Measurements from ENCODE around the gene ST6GALNAC1. TPM values are rescaled to one million over a fixed set of nuclear protein-coding genes. Genes with fewer than 3 reads are reported as not detected.

The ST6GALNAC1 gene
- total RNA-seq, 1 donor from 2014 or later: 6.6 TPM

DNA sequence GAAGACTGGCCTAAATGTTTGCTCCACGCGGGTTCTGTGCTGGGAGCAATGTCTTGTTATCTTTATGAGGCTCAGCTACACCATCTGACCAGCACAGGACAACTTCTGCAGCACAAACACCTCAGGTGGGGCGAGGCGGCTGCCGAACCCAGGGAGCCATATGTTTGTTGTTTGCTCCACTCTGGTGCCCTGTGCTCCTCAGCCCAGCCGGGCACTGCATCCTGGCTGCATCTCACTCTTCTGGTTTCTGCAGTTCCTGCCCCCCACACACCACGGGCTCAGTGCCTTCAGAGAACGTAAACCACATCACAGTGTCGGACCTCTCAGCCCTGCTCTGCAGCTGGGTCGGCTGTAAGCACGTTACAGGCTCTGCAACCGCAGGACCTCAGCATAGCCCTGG, 34.8 kb upstream of the ST6GALNAC1 start:
- Mint-ChIP-seq H3K9me3 (ENCODE audit: low read depth) (no peaks in the 10 kb centered on the region), H3K4me1 (ENCODE audit: low read depth) (no peaks in the 10 kb centered on the region), H3K27ac (no peak overlapping the region), H3K4me3 (ENCODE audit: low read depth) (no peak overlapping the region), H3K27me3 (no peaks in the 10 kb centered on the region), H3K36me3 (ENCODE audit: insufficient read depth) (peaks cover 7% of the 10 kb centered on the region)
- no peak for DNase-seq (ENCODE audit: low spot score, unreplicated experiment)
- TF ChIP-seq, protein P1, sequence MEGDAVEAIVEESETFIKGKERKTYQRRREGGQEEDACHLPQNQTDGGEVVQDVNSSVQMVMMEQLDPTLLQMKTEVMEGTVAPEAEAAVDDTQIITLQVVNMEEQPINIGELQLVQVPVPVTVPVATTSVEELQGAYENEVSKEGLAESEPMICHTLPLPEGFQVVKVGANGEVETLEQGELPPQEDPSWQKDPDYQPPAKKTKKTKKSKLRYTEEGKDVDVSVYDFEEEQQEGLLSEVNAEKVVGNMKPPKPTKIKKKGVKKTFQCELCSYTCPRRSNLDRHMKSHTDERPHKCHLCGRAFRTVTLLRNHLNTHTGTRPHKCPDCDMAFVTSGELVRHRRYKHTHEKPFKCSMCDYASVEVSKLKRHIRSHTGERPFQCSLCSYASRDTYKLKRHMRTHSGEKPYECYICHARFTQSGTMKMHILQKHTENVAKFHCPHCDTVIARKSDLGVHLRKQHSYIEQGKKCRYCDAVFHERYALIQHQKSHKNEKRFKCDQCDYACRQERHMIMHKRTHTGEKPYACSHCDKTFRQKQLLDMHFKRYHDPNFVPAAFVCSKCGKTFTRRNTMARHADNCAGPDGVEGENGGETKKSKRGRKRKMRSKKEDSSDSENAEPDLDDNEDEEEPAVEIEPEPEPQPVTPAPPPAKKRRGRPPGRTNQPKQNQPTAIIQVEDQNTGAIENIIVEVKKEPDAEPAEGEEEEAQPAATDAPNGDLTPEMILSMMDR (IDR thresholded peaks at IDR 0.05; ENCODE audit: unreplicated experiment): no peak

DNA sequence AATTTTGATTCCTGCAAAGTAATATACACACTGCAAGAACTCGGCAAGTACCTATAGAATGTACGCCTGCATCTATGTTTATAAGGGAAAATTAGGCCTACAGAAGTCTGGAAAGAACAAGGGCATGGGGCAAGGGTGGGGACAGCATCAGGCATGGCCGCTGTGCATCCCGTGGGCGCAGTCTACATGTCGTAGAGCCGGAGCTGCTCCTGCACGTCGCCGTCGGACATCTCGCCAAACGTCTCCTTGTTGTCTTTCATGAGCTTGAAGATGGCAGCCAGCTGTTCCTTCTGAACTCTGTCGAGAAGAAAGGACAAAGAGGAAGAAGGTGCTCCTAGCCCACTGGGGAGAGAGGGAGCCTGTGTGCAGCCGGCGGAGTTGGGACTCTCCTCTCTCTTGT, 33.8 kb upstream of the ST6GALNAC1 start:
- Mint-ChIP-seq H3K9me3 (ENCODE audit: low read depth) (no peaks in the 10 kb centered on the region), H3K4me3 (ENCODE audit: low read depth) (no peak overlapping the region), H3K4me1 (ENCODE audit: low read depth) (peaks cover 2% of the 10 kb centered on the region), H3K36me3 (ENCODE audit: insufficient read depth) (peaks cover 7% of the 10 kb centered on the region), H3K27me3 (no peaks in the 10 kb centered on the region), H3K27ac (no peak overlapping the region)
- DNase-seq (ENCODE audit: low spot score, unreplicated experiment): no peak
- TF ChIP-seq, protein P1 (IDR thresholded peaks at IDR 0.05; ENCODE audit: unreplicated experiment): no peak

DNA sequence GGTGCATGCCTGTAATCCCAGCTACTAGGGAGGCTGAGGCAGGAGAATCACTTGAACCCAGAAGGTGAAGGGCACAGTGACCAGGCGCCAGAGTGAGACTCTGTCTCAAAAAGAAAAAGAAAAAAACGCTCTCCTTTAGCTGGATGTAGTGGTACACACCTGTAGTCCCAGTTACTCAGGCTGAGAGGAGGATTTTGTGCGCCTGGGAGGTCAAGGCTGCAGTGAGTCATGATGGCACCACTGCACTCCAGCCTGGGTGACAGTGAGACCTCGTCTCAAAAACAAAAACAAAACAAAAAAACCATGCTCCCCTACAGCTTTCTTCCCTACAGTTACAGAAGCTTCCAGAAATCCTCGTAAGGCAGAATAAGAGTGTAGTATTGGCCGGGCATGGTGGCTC, 33.1 kb upstream of the ST6GALNAC1 start:
- Mint-ChIP-seq H3K27ac (no peak overlapping the region), H3K9me3 (ENCODE audit: low read depth) (no peaks in the 10 kb centered on the region), H3K4me3 (ENCODE audit: low read depth) (no peak overlapping the region), H3K4me1 (ENCODE audit: low read depth) (peaks cover 4% of the 10 kb centered on the region), H3K27me3 (no peaks in the 10 kb centered on the region), H3K36me3 (ENCODE audit: insufficient read depth) (peaks cover 6% of the 10 kb centered on the region)
- no peak for DNase-seq (ENCODE audit: low spot score, unreplicated experiment)
- TF ChIP-seq, protein P1 (IDR thresholded peaks at IDR 0.05; ENCODE audit: unreplicated experiment): no peak

DNA sequence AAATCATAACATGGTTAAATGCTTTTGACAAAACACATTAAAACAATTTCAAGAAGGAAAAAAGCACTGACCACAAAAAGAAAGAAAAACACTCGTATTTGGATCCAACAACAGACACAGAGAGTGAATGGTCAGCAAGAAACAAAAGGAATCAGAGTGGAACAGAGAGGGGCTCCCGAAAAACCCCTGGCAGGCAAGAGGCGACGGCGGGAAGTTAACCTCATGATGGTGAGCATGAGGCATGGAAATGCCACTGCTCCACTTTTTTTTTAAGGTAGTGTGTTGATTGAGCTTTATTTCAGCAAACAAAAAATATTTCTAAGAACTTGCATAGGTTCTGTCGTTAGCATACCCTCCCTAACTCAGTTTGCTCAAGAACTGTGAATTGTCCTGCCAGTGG, 32.1 kb upstream of the ST6GALNAC1 start:
- Mint-ChIP-seq H3K9me3 (ENCODE audit: low read depth) (no peaks in the 10 kb centered on the region), H3K36me3 (ENCODE audit: insufficient read depth) (peaks cover 3% of the 10 kb centered on the region), H3K27me3 (no peaks in the 10 kb centered on the region), H3K27ac (no peak overlapping the region), H3K4me1 (ENCODE audit: low read depth) (peaks cover 12% of the 10 kb centered on the region), H3K4me3 (ENCODE audit: low read depth) (no peak overlapping the region)
- TF ChIP-seq, protein P1 (IDR thresholded peaks at IDR 0.05; ENCODE audit: unreplicated experiment): no peak
- no peak for DNase-seq (ENCODE audit: low spot score, unreplicated experiment)

DNA sequence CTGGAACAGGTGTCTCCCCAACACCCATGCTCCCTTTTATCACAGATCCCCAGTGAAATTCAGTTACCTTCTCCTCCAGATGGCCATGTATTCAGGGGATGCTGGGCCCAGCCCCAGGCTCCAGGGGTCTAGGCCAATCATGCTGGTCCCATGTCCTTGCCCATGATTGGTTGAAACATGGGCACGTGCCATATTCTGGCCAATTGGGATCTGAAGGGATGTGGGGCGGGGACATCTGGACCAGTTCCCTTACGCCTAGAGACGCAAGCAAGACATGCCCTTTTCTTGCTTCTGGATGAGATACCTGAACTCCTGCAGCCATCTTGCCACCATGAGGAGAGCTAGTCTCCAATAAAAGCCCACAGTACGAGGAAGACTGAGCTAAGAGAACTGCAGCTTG, 31.0 kb upstream of the ST6GALNAC1 start:
- H3K4me3 Mint-ChIP-seq (ENCODE audit: low read depth): no peak overlapping the region
- H3K27ac Mint-ChIP-seq: no peak overlapping the region
- peaks cover 3% of the 10 kb centered on the region for H3K36me3 Mint-ChIP-seq (ENCODE audit: insufficient read depth)
- TF ChIP-seq, protein P1 (IDR thresholded peaks at IDR 0.05; ENCODE audit: unreplicated experiment): no peak
- DNase-seq (ENCODE audit: low spot score, unreplicated experiment): no peak
- peaks cover 16% of the 10 kb centered on the region for H3K4me1 Mint-ChIP-seq (ENCODE audit: low read depth)
- H3K9me3 Mint-ChIP-seq (ENCODE audit: low read depth): no peaks in the 10 kb centered on the region
- H3K27me3 Mint-ChIP-seq: no peaks in the 10 kb centered on the region
